ENCODE results near the gene RWDD4.

DNA sequence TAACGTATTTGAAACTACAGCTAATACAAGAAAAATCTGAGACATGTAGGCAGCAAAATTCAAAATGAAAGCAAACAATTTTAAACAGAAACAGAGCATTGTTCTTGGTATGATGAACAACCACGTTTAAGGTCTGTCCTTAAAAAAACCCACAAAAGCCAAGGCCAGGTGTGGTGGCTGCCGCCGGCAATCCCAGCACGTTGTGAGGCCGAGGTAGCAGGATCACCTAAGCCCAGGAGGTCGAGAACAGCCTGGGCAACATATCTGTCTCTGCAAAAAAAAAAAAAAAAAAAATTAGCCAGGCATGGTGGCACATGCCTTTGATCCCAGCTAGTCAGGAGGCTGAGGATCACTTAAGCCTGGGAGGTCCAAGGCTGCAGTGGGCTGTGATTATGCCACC, 13.7 kb downstream of the RWDD4 start:
- TF ChIP-seq, protein P1, sequence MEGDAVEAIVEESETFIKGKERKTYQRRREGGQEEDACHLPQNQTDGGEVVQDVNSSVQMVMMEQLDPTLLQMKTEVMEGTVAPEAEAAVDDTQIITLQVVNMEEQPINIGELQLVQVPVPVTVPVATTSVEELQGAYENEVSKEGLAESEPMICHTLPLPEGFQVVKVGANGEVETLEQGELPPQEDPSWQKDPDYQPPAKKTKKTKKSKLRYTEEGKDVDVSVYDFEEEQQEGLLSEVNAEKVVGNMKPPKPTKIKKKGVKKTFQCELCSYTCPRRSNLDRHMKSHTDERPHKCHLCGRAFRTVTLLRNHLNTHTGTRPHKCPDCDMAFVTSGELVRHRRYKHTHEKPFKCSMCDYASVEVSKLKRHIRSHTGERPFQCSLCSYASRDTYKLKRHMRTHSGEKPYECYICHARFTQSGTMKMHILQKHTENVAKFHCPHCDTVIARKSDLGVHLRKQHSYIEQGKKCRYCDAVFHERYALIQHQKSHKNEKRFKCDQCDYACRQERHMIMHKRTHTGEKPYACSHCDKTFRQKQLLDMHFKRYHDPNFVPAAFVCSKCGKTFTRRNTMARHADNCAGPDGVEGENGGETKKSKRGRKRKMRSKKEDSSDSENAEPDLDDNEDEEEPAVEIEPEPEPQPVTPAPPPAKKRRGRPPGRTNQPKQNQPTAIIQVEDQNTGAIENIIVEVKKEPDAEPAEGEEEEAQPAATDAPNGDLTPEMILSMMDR (IDR thresholded peaks at IDR 0.05 in 4 of 5, conservative IDR thresholded peaks at IDR 0.05 in 1 of 5): no peak
- no peak for TF ChIP-seq POLR2A (IDR thresholded peaks at IDR 0.05)

Measured in gastrocnemius medialis (tissue), 4 donors.